GM12892 (cell line): ENCODE results near the gene UTP20.
"Not testable (repeated sequence)": the region's sequence is repeated elsewhere in the genome, so short reads cannot be mapped to it uniquely, and the experiment has no call there.

Experiments
- DNase-seq: peaks from one replicate; pipeline ENCODE4 v3.0.0; 2011; ENCODE audit not compliant: insufficient read length
- FAIRE-seq: peaks from 2 replicates; lab custom pipeline; 2011; peaks lifted over from hg19 to GRCh38; lab: Jason Lieb, UNC
- POLR2A ChIP-seq: IDR thresholded peaks from 2 replicates; pipeline ENCODE4 v1.6.1; 2011; ENCODE audit warnings: low read depth, low read length, control low read depth
- POLR2AphosphoS5 ChIP-seq: IDR thresholded peaks from 2 replicates; pipeline ENCODE4 v1.6.1; 2011; ENCODE audit warnings: low read depth, low read length, control low read depth
- TAF1 ChIP-seq: IDR thresholded peaks from 2 replicates; pipeline ENCODE4 v1.6.1; 2011; ENCODE audit warnings: low read depth, mild to moderate bottlenecking, control low read depth, low read length, borderline replicate concordance

The UTP20 gene

GRCh38 chr12:101407049-101407435 is 127.1 kb downstream of the UTP20 start:
- TF ChIP-seq TAF1 (no peak), POLR2A (no peak), POLR2AphosphoS5 (no peak)
- FAIRE-seq, result no peak
- DNase-seq, result no peak

GRCh38 chr12:101407436-101408345 is 127.8 kb downstream of the UTP20 start, which contains the start of gene ARL1:
Gene ARL1, minus strand, starts transcription at chr12:101407772. Its CDS starts 127 bp downstream, at chr12:101407645.
- FAIRE-seq (peak; percentile 87), DNase-seq (peak; percentile 71)
- TF ChIP-seq POLR2A, result peak; percentile 81
- peak; percentile 96 for TF ChIP-seq TAF1
- TF ChIP-seq POLR2AphosphoS5, result peak; percentile 65; the same call in 1 of the 2 replicates

DNA sequence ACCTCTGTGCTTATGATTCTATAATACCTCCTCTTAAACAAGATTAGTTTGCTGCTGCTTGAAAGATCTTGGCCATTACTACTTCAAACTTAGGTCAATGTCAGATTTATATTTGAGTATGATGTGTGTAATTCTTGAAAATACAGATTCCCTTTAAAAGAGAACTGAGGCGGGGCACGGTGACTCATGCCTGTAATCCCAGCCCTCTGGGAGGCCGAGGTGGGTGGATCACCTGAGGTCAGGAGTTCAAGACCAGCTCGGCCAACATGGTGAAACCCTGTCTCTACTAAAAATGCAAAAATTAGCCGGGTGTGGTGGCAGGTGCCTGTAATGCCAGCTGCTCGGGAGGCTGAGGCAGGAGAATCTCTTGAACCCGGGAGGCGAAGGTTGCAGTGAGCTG is 130.3 kb downstream of the UTP20 start:
- FAIRE-seq, result not testable (repeated sequence)

DNA sequence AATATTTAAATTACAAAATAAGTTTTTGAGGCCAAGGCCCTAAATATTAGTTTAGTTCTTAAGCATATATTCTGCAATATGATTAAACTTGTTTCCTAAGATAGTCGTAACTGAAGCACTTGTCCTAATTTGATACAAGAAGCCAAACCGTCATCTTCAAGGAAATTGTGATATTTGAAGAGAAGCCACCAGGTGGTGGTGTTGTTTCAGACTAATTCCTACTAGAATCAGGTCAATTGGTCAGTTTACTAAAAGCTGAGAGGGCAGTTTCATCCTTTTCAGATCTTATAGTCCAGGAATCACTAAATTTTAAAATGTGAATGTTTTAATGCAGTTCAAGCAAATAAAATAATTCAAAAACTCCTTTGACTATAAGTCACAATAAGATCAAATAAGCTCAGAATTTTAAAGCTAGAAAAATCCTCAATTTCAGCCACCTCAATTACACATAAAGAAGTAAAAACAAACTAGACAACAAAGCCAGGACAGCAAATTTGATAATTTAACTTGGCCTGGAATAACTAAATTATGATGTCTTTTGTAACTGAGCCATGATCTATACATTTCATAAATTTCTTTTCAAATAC is 134.7 kb downstream of the UTP20 start:
- FAIRE-seq (peak; percentile 96), DNase-seq (no peak)

More for the DNA sequence above, 130.3 kb downstream of the UTP20 start:
- not testable (repeated sequence) for DNase-seq

GRCh38 chr12:101415228-101415627 is 135.3 kb downstream of the UTP20 start:
- no peak for DNase-seq
- peak; percentile 9 for FAIRE-seq
- no peak for TF ChIP-seq TAF1
- TF ChIP-seq POLR2AphosphoS5, result no peak
- TF ChIP-seq POLR2A, result no peak

More for the DNA sequence above, 134.7 kb downstream of the UTP20 start:
- TF ChIP-seq TAF1, result no peak
- no peak for TF ChIP-seq POLR2AphosphoS5
- TF ChIP-seq POLR2A, result no peak

DNA sequence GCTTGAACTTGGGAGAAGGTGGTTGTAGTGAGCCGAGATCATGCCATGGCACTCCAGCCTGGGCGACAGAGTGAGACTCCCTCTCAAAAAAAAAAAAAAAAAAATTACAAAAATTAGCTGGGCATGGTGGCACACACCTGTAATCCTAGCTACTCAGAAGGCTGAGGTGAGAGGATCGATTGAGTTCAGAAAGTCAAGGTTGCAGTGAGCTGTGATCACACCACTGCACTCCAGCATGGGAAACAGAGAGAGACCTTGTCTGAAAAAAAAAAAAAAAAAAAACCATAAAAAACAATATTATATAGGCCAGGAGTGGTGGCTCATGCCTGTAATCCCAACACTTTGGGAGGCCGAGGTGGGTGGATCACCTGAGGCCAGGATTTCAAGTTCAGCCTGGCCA is 142.2 kb downstream of the UTP20 start:
- not testable (repeated sequence) for FAIRE-seq

DNA sequence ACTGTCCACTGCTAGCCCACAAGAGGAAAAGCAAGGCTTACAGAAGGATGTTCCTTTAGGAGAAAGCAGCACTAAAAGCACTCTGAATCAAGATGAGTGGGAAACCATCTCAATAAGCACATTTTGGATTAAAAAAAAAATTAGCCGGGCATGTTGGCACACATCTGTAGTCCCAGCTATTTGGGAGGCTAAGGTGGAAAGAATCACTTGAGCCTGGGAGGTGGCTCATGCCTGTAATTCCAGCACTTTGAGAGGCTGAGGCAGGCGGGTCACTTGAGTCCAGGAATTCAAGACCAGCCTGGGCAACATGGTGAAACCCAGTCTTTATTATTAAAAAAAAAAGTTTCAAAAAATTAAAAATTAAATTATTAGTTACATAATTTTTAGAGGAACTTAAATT is 144.7 kb downstream of the UTP20 start:
- no peak for DNase-seq
- no peak for FAIRE-seq
- no peak for TF ChIP-seq POLR2A
- no peak for TF ChIP-seq TAF1
- no peak for TF ChIP-seq POLR2AphosphoS5

More for the DNA sequence above, 142.2 kb downstream of the UTP20 start:
- DNase-seq, result not testable (repeated sequence)

DNA sequence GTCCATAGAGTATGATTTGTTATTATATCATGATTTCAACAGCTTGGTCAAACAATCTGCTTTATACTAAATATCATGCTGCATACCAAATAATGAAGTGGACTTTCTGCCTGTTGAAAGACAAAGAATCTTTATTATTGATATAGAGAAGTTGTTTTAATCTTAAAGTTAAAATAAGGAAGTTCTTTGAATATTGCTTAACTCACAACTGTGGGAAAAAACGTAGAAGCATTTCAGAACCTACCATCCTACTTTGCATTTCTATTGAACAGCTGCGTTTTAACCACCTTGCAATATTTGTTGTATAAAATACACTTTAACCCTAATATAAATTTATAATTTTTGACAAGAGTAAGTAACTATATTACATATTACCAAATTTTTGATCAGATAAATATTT is 150.6 kb downstream of the UTP20 start:
- TF ChIP-seq POLR2AphosphoS5 (no peak), POLR2A (no peak), TAF1 (no peak)
- FAIRE-seq, result no peak
- DNase-seq, result no peak

GRCh38 chr12:101436136-101436535 is 156.2 kb downstream of the UTP20 start:
- DNase-seq (no peak), FAIRE-seq (no peak)
- TF ChIP-seq POLR2A, result no peak
- no peak for TF ChIP-seq TAF1
- TF ChIP-seq POLR2AphosphoS5, result no peak
